Left lung (tissue), 10 donors: ENCODE data around the gene TRAP1. TPM values are rescaled to one million over a fixed set of nuclear protein-coding genes. Genes with fewer than 3 reads are reported as not detected.
"Not testable (repeated sequence)": the region's sequence is repeated elsewhere in the genome, so short reads cannot be mapped to it uniquely, and the experiment has no call there.

ENCODE experiments used
- ATAC-seq: fragments of 200-7000 bp; cut with Tn5 transposase; one replicate; pipeline ENCODE4 v1.9.1; 2020; ENCODE audit warnings: moderate library complexity
- DNase-seq, 4 donors: peaks; one replicate each; pipeline ENCODE4 v3.0.0-alpha.2; 2013 to 2020
- H3K27ac ChIP-seq, 2 donors: fragments of 200-600 bp; sonication (generic) in 1 of 2; one replicate each; pipeline versions ENCODE4 v1.5.0 to v1.8.0; 2020 to 2021
- H3K27me3 ChIP-seq, 2 donors: fragments of 200-600 bp; sonication (generic) in 1 of 2; one replicate each; pipeline versions ENCODE4 v1.5.0 to v1.8.0; 2020 to 2021
- H3K36me3 ChIP-seq, 2 donors: fragments of 200-600 bp; sonication (generic) in 1 of 2; one replicate each; pipeline versions ENCODE4 v1.5.0 to v1.8.0; 2020 to 2021
- H3K4me1 ChIP-seq, 2 donors: fragments of 200-600 bp; one replicate each; pipeline ENCODE4 v1.8.0; 2021
- H3K4me3 ChIP-seq, 2 donors: fragments of 200-600 bp; sonication (generic) in 1 of 2; one replicate each; pipeline versions ENCODE4 v1.5.0 to v1.8.0; 2020 to 2021; ENCODE audit warnings: mild to moderate bottlenecking in 1 of 2
- H3K9me3 ChIP-seq, 2 donors: fragments of 200-600 bp; sonication (generic) in 1 of 2; one replicate each; pipeline versions ENCODE4 v1.5.0 to v1.8.0; 2020 to 2021
- intact Hi-C, 2 donors: fragments of 100-400 bp; cut with DNase I; formaldehyde crosslinking; loops; one replicate each; pipeline versions ENCODE4 v1.11.2 to v1.14.2; 2022
- polyA plus RNA-seq, 6 donors: library from polyadenylated mRNA; unstranded; fragments of 120-200 nt; gene quantifications; one replicate each; pipeline ENCODE4 v1.2.1, GENCODE V29; 2013; ENCODE audit not compliant: insufficient read length in 6 of 6
- total RNA-seq, 2 donors: library from RNA; stranded (reverse); fragmentation: NEBNext Ultra II Directional; extraction: Animal tissue kit (Norgen Biotek cat#: 25700); gene quantifications; one replicate each; pipeline ENCODE4 v1.2.1, GENCODE V29; 2021
- TF ChIP-seq, protein P1 (sequence below), 2 donors: fragments of 200-600 bp; sonication (generic) in 1 of 2; IDR thresholded peaks; one replicate each; pipeline versions ENCODE4 v1.5.0 to v1.8.0; 2021; ENCODE audit warnings: antibody characterized with exemption in 2 of 2
- donor health status: DM: no; HTN: yes; CAD: no.
- donor health status: DM: no; HTN: no; CAD: no.

The TRAP1 gene
- total and polyA plus RNA-seq, 8 donors, result 49.1 to 100 (median 82.7) TPM

DNA sequence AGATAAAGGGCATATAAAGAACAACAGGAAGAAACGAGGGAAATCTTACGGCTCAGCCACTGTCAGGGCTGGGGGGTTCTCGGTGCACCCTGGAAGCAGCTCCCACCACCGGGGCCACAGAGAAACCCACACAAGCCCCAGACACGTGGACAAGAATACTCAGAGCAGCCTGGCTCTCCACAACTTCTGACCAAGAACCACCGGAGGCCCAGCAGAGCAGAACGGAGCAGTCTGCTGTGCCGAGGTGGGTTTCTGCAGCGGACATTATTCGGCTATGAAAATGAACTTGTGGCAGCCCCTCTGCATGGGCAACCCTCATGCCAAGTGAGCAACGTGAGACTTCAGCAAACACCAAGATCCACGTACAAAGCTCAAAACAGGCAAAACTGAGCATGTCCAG is 56.0 kb downstream of the TRAP1 start:
- no peak overlapping the region for H3K4me3 ChIP-seq
- H3K27ac ChIP-seq, result no peak overlapping the region
- TF ChIP-seq, protein P1, sequence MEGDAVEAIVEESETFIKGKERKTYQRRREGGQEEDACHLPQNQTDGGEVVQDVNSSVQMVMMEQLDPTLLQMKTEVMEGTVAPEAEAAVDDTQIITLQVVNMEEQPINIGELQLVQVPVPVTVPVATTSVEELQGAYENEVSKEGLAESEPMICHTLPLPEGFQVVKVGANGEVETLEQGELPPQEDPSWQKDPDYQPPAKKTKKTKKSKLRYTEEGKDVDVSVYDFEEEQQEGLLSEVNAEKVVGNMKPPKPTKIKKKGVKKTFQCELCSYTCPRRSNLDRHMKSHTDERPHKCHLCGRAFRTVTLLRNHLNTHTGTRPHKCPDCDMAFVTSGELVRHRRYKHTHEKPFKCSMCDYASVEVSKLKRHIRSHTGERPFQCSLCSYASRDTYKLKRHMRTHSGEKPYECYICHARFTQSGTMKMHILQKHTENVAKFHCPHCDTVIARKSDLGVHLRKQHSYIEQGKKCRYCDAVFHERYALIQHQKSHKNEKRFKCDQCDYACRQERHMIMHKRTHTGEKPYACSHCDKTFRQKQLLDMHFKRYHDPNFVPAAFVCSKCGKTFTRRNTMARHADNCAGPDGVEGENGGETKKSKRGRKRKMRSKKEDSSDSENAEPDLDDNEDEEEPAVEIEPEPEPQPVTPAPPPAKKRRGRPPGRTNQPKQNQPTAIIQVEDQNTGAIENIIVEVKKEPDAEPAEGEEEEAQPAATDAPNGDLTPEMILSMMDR (IDR thresholded peaks at IDR 0.05), result no peak
- peaks cover 0 to 98% of the 10 kb centered on the region in 2 donors for H3K36me3 ChIP-seq
- H3K4me1 ChIP-seq, result no peaks in the 10 kb centered on the region
- H3K27me3 ChIP-seq, result no peaks in the 10 kb centered on the region
- no peak for ATAC-seq
- peak in 1 of 4 donors; percentile 35 for DNase-seq
- intact Hi-C loops, result no loop called here
- H3K9me3 ChIP-seq, result no peaks in the 10 kb centered on the region

DNA sequence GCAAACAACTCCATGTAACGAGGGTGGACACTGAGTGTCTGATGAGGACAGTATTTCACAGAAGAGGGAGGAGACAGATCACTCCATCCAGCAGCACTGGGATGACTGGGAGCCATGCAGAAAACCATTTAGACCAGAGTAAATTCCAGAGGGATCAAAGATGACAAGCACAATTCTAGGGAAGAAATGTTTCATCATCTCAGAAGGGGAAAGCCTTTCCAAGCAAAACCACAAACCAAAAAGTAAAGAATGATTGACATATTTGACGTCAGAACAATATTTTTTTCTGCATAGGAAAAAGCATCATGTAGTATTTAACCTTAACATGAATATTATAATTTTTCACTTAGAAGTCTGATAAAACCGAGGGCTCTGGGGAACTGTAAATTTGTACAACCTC is 58.1 kb downstream of the TRAP1 start:
- no peaks in the 10 kb centered on the region for H3K4me1 ChIP-seq
- H3K4me3 ChIP-seq, result no peak overlapping the region
- TF ChIP-seq, protein P1 (IDR thresholded peaks at IDR 0.05), result no peak
- no peak overlapping the region for H3K27ac ChIP-seq
- no peak for ATAC-seq
- no peaks in the 10 kb centered on the region for H3K9me3 ChIP-seq
- H3K27me3 ChIP-seq, result no peaks in the 10 kb centered on the region
- intact Hi-C loops, result no loop called here
- DNase-seq, result no peak
- H3K36me3 ChIP-seq, result peaks cover 0 to 97% of the 10 kb centered on the region in 2 donors

DNA sequence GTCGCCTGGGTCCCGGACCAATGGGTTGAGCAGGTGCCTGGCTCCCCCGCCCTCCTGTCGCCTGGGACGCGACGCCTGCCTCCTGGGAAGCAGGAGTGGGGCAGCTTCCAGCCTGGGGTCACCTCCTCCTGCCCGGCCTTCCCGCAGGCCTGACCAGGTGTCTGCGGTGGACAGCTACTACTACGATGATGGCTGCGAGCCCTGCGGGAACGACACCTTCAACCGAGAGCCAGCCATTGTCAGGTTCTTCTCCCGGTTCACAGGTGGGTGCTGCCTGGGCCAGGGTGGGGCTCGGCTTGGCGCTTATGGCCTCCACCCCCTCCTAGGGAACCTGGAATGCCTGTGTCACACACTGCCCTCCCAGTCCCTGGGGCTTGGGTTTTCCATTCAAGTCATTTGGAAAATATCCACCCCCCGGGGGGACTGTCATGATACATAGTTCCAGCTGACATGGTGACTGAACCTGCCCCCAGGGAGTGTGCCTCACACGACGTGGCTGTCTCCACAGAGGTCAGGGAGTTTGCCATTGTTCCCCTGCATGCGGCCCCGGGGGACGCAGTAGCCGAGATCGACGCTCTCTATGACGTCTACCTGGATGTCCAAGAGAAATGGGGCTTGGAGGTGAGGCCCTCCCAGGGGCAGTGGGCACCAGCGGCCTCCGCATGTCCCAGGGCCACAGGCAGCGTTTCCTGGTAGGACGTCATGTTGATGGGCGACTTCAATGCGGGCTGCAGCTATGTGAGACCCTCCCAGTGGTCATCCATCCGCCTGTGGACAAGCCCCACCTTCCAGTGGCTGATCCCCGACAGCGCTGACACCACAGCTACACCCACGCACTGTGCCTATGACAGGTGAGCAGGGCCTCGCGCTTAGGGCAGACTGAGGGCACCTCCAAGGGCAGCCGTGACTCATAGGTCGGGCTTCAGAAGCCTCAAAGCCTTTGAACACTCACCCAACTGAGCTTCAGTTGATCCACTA is 60.5 kb downstream of the TRAP1 start:
- DNase-seq (peak in 2 of 4 donors; percentile 17 to 51), ATAC-seq (no peak)
- Histone ChIP-seq H3K9me3 (no peaks in the 10 kb centered on the region), H3K27ac (no peak overlapping the region), H3K4me3 (no peak overlapping the region), H3K27me3 (no peaks in the 10 kb centered on the region), H3K36me3 (peaks cover 0 to 88% of the 10 kb centered on the region in 2 donors), H3K4me1 (no peaks in the 10 kb centered on the region)
- TF ChIP-seq, protein P1 (IDR thresholded peaks at IDR 0.05), result no peak
- intact Hi-C loops, result no loop called here

DNA sequence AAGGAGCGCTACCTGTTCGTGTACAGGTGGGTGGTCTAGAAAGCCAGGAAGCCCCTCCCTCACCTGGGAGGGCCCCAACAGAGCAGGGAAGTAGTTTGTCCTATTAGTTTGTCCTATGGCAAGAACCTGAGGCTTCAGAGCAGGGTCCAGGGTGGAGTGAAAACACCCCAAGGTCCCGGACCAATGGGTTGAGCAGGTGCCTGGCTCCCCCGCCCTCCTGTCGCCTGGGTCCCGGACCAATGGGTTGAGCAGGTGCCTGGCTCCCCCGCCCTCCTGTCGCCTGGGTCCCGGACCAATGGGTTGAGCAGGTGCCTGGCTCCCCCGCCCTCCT is 61.2 kb downstream of the TRAP1 start:
- DNase-seq, H3K4me1 ChIP-seq, H3K9me3 ChIP-seq, H3K27ac ChIP-seq, H3K4me3 ChIP-seq, ATAC-seq, H3K27me3 ChIP-seq, intact Hi-C loops: not testable (repeated sequence)
- peaks cover 0 to 88% of the 10 kb centered on the region in 2 donors for H3K36me3 ChIP-seq

DNA sequence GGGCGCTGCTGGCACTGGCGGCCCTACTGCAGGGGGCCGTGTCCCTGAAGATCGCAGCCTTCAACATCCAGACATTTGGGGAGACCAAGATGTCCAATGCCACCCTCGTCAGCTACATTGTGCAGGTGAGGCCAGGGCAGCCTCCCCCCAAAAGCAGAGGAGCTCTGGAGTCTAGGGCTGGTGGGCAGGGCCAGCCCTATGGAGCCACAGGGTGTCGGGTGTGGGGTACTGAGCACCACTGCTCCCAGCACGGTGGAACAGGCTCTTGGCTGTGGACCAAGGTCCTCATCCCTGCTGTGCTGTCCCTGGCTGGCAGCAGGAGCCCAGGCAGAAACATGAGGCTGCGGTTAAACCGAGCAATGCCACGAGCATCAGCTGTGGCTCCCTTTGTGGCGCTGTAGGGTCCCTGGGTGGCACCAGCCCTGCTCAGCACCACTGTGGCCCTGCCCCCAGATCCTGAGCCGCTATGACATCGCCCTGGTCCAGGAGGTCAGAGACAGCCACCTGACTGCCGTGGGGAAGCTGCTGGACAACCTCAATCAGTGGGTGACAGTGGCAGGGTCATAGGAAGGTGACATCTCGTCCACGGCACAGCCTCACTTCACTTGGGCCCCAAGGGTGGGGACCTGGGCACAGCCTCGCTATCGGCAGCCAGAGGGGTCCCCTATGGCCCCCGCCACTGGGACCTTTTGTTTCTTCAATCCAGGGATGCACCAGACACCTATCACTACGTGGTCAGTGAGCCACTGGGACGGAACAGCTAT is 61.7 kb downstream of the TRAP1 start:
- Histone ChIP-seq H3K27ac (no peak overlapping the region), H3K27me3 (no peaks in the 10 kb centered on the region), H3K4me1 (no peaks in the 10 kb centered on the region), H3K4me3 (no peak overlapping the region), H3K36me3 (peaks cover 0 to 83% of the 10 kb centered on the region in 2 donors), H3K9me3 (no peaks in the 10 kb centered on the region)
- TF ChIP-seq, protein P1 (IDR thresholded peaks at IDR 0.05), result no peak
- DNase-seq, result peak in 2 of 4 donors; percentile 29 to 55
- intact Hi-C loops, result no loop called here
- no peak for ATAC-seq
